H9 (cell line): ENCODE data around the gene CDX2. TPM values are rescaled to one million over a fixed set of nuclear protein-coding genes. Genes with fewer than 3 reads are reported as not detected.

Experiments used
- DNase-seq: peaks from one replicate; pipeline ENCODE4 v3.0.0-alpha.2; 2017
- H2AFZ ChIP-seq: one replicate; pipeline ENCODE4 v1.6.1; 2013; ENCODE audit warnings: mild to moderate bottlenecking, low read length, control low read depth, moderate library complexity
- H2AK5ac ChIP-seq: 2 replicates; pipeline ENCODE4 v1.6.1; 2013; ENCODE audit warnings: low read length, control low read depth, mixed read lengths; ENCODE audit not compliant: insufficient read length
- H2BK120ac ChIP-seq: one replicate; pipeline ENCODE4 v1.6.1; 2013; ENCODE audit warnings: low read depth, mild to moderate bottlenecking, low read length, control low read depth, inconsistent platforms; ENCODE audit not compliant: poor library complexity, severe bottlenecking
- H2BK12ac ChIP-seq: 2 replicates; pipeline ENCODE4 v1.6.1; 2013; ENCODE audit warnings: low read length, control low read depth, mixed read lengths, low read depth; ENCODE audit not compliant: insufficient read length
- H2BK15ac ChIP-seq: 2 replicates; pipeline ENCODE4 v1.6.1; 2013; ENCODE audit warnings: low read depth, low read length, control low read depth
- H2BK20ac ChIP-seq: one replicate; pipeline ENCODE4 v1.6.1; 2013; ENCODE audit warnings: low read depth, mild to moderate bottlenecking, low read length, control low read depth, inconsistent platforms; ENCODE audit not compliant: poor library complexity, severe bottlenecking
- H2BK5ac ChIP-seq: 2 replicates; pipeline ENCODE4 v1.6.1; 2013; ENCODE audit warnings: low read length, control low read depth, mixed read lengths; ENCODE audit not compliant: insufficient read length
- H3K14ac ChIP-seq: 2 replicates; pipeline ENCODE4 v1.6.1; 2013; ENCODE audit warnings: low read length, control low read depth; ENCODE audit not compliant: insufficient read depth
- H3K18ac ChIP-seq: 2 replicates; pipeline ENCODE4 v1.6.1; 2013; ENCODE audit warnings: low read depth, mild to moderate bottlenecking, mixed read lengths, low read length, control low read depth; ENCODE audit not compliant: insufficient read length
- H3K23ac ChIP-seq: 2 replicates; pipeline ENCODE4 v1.6.1; 2013; ENCODE audit warnings: low read length, control low read depth, mixed read lengths, low read depth; ENCODE audit not compliant: insufficient read length
- H3K23me2 ChIP-seq: 2 replicates; pipeline ENCODE4 v1.6.1; 2013; ENCODE audit warnings: low read depth, mild to moderate bottlenecking, mixed read lengths, low read length, control low read depth; ENCODE audit not compliant: insufficient read length, poor library complexity, severe bottlenecking
- H3K27ac ChIP-seq: 2 replicates; pipeline ENCODE4 v1.5.1; 2013; ENCODE audit warnings: low read length, control low read depth, mixed read lengths, low read depth; ENCODE audit not compliant: insufficient read length
- H3K27me3 ChIP-seq: 2 replicates; pipeline ENCODE4 v1.6.1; 2013; ENCODE audit warnings: low read length, control low read depth, inconsistent platforms; ENCODE audit not compliant: insufficient read depth
- H3K4ac ChIP-seq: 2 replicates; pipeline ENCODE4 v1.6.1; 2013; ENCODE audit warnings: low read depth, mild to moderate bottlenecking, control low read depth, inconsistent platforms, low read length, moderate library complexity
- H3K4me1 ChIP-seq: 2 replicates; pipeline ENCODE4 v1.6.1; 2013; ENCODE audit warnings: low read length, control low read depth, inconsistent platforms; ENCODE audit not compliant: insufficient read depth
- H3K4me2 ChIP-seq: 2 replicates; pipeline ENCODE4 v1.6.1; 2013; ENCODE audit warnings: low read length, control low read depth, mixed read lengths; ENCODE audit not compliant: insufficient read length, insufficient read depth
- H3K56ac ChIP-seq: 2 replicates; pipeline ENCODE4 v1.6.1; 2013; ENCODE audit warnings: low read depth, mild to moderate bottlenecking, mixed read lengths, low read length, control low read depth; ENCODE audit not compliant: insufficient read length
- H3K79me1 ChIP-seq: 2 replicates; pipeline ENCODE4 v1.6.1; 2013; ENCODE audit warnings: low read depth, mild to moderate bottlenecking, moderate library complexity, low read length, control low read depth, inconsistent platforms; ENCODE audit not compliant: insufficient read depth, poor library complexity, severe bottlenecking
- H3K79me2 ChIP-seq: 2 replicates; pipeline ENCODE4 v1.6.1; 2013; ENCODE audit warnings: low read length, control low read depth, inconsistent platforms; ENCODE audit not compliant: insufficient read depth
- H3K9ac ChIP-seq: 2 replicates; pipeline ENCODE4 v1.6.1; 2013; ENCODE audit warnings: low read length, control low read depth, mixed read lengths; ENCODE audit not compliant: insufficient read length; ENCODE audit errors: extremely low read depth
- H3K9me3 ChIP-seq: one replicate; pipeline ENCODE4 v1.6.1; 2013; ENCODE audit warnings: low read depth, low read length, inconsistent platforms; ENCODE audit not compliant: control insufficient read depth
- H3T11ph ChIP-seq: one replicate; pipeline ENCODE4 v1.6.1; 2013; ENCODE audit warnings: mild to moderate bottlenecking, low read length, control low read depth, inconsistent platforms
- H4K20me1 ChIP-seq: one replicate; pipeline ENCODE4 v1.6.1; 2013; ENCODE audit not compliant: control insufficient read depth, insufficient read length, insufficient read depth
- H4K5ac ChIP-seq: 2 replicates; pipeline ENCODE4 v1.6.1; 2013; ENCODE audit warnings: low read depth, mild to moderate bottlenecking, mixed read lengths, low read length, control low read depth; ENCODE audit not compliant: insufficient read length
- H4K8ac ChIP-seq: replicated peaks from 2 replicates; pipeline ENCODE4 v1.6.1; 2013; ENCODE audit warnings: low read length, control low read depth, mixed read lengths, low read depth; ENCODE audit not compliant: insufficient read length
- H4K91ac ChIP-seq: 2 replicates; pipeline ENCODE4 v1.6.1; 2013; ENCODE audit warnings: low read depth, mild to moderate bottlenecking, moderate library complexity, mixed read lengths, low read length, control low read depth; ENCODE audit not compliant: insufficient read length
- H3K27ac Mint-ChIP-seq, 3 experiments: 2 replicates in 2 of 3; 3 replicates in 1 of 3; pipeline ENCODE4 v1.8.0; 2020 to 2021; ENCODE audit warnings: mixed read lengths in 3 of 3, mild to moderate bottlenecking in 1 of 3, moderate library complexity in 1 of 3
- H3K27me3 Mint-ChIP-seq: 2 replicates; pipeline ENCODE4 v1.8.0; 2021; ENCODE audit warnings: low read depth, mild to moderate bottlenecking, moderate library complexity, mixed read lengths
- H3K36me3 Mint-ChIP-seq, 3 experiments: 2 replicates in 2 of 3; 3 replicates in 1 of 3; pipeline ENCODE4 v1.8.0; 2020 to 2021; ENCODE audit warnings: low read depth in 3 of 3, mixed read lengths in 3 of 3; ENCODE audit not compliant: insufficient read depth in 1 of 3
- H3K4me1 Mint-ChIP-seq, 2 experiments: 2 replicates each; pipeline ENCODE4 v1.8.0; 2020; ENCODE audit warnings: mixed read lengths in 2 of 2
- H3K4me3 Mint-ChIP-seq, 2 experiments: 2 replicates in 1 of 2; 3 replicates in 1 of 2; pipeline ENCODE4 v1.8.0; 2020 to 2021; ENCODE audit warnings: mild to moderate bottlenecking in 2 of 2, mixed read lengths in 2 of 2, moderate library complexity in 1 of 2
- H3K9me3 Mint-ChIP-seq, 2 experiments: 2 replicates in 1 of 2; 3 replicates in 1 of 2; pipeline ENCODE4 v1.8.0; 2020; ENCODE audit warnings: mild to moderate bottlenecking in 2 of 2, mixed read lengths in 2 of 2, moderate library complexity in 1 of 2
- WGBS: extraction: QIAGEN DNeasy Blood & Tissue Kit; methylation state at CpG from one replicate; pipeline ENCODE4 v1.1.7; 2013; ENCODE audit warnings: missing lambda C conversion rate, low lambda C conversion rate, mixed read lengths; ENCODE audit not compliant: insufficient read length; ENCODE audit errors: extremely low coverage; 5-methylcytosine and 5-hydroxymethylcytosine counted together
- total RNA-seq: library from RNA; stranded (reverse); gene quantifications from 2 replicates; pipeline ENCODE4 v1.2.1, GENCODE V29; 2021
- TF ChIP-seq, protein P1 (sequence below): fragments of 200-600 bp; sonication (generic); conservative IDR thresholded peaks from 3 replicates; pipeline ENCODE4 v1.8.0; 2021; ENCODE audit warnings: antibody characterized with exemption, mild to moderate bottlenecking

CDX2 gene
- total RNA-seq, 1 experiment from 2014 or later: not detected

DNA sequence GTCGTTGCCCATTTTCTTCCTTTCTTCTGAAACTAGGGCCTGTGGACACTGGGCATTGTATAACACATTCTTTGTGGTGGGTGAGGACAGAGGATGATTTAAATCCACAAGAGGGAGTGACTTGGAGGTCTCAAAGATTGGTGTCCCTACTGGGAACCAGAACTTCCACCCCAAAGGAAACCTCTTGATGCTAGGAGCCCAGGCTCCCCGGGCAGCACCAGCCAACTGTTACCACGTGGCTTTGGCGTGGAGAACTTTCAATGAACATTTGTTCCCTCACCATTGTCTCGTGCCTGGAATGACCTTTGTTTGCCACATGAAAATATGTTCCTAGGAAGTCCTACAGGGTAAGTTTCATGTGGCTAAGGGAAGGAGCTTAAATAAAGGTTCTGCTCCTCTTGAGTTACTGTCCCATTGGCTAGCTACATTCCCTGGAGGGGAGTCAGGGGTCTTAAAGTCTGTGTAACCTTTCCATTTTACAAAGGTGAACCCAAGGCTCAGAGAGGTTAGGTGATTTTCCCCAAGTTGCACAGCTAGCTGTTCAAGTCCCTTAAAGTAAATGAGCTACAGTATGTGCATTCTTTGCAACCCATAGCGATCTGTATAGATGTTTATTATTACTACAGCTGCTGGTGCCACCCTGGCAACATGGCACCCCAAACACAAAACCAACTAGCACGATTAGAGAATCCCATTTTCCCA is 5.0 kb upstream of the CDX2 start:
- Histone ChIP-seq H4K20me1 (no peaks in the 10 kb centered on the region), H3K27me3 (peaks cover 98% of the 10 kb centered on the region)
- peaks cover 26 to 34% of the 10 kb centered on the region in 2 experiments for H3K4me1 Mint-ChIP-seq

More for the DNA sequence above, 5.0 kb upstream of the CDX2 start:
- no peak overlapping the region for H3K27ac ChIP-seq
- no peak overlapping the region for H3K9ac ChIP-seq
- no peak overlapping the region for H3K23ac ChIP-seq
- H3K56ac ChIP-seq: no peak overlapping the region
- H4K8ac ChIP-seq: no peak overlapping the region
- peak overlapping the region in 2 of 3 experiments; percentile 23 to 55; a peak in 2 of 7 replicates for H3K27ac Mint-ChIP-seq
- no peak overlapping the region for H4K5ac ChIP-seq
- H3K36me3 Mint-ChIP-seq: no peaks in the 10 kb centered on the region
- no peak overlapping the region for H3K4me2 ChIP-seq
- DNase-seq: no peak
- H3T11ph ChIP-seq: no peak overlapping the region
- peaks cover 100% of the 10 kb centered on the region for H3K27me3 Mint-ChIP-seq
- peaks cover 7 to 22% of the 10 kb centered on the region in 2 experiments for H3K9me3 Mint-ChIP-seq
- no peak overlapping the region for H2BK120ac ChIP-seq
- H2BK5ac ChIP-seq: no peak overlapping the region
- H3K18ac ChIP-seq: no peak overlapping the region
- H4K91ac ChIP-seq: no peak overlapping the region
- TF ChIP-seq, protein P1, sequence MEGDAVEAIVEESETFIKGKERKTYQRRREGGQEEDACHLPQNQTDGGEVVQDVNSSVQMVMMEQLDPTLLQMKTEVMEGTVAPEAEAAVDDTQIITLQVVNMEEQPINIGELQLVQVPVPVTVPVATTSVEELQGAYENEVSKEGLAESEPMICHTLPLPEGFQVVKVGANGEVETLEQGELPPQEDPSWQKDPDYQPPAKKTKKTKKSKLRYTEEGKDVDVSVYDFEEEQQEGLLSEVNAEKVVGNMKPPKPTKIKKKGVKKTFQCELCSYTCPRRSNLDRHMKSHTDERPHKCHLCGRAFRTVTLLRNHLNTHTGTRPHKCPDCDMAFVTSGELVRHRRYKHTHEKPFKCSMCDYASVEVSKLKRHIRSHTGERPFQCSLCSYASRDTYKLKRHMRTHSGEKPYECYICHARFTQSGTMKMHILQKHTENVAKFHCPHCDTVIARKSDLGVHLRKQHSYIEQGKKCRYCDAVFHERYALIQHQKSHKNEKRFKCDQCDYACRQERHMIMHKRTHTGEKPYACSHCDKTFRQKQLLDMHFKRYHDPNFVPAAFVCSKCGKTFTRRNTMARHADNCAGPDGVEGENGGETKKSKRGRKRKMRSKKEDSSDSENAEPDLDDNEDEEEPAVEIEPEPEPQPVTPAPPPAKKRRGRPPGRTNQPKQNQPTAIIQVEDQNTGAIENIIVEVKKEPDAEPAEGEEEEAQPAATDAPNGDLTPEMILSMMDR: no peak
- peaks cover 9% of the 10 kb centered on the region for H3K4me1 ChIP-seq
- H2AK5ac ChIP-seq: no peak overlapping the region
- no peak overlapping the region for H2BK15ac ChIP-seq
- no peak overlapping the region for H2AFZ ChIP-seq
- H3K79me1 ChIP-seq: no peaks in the 10 kb centered on the region
- H2BK20ac ChIP-seq: no peak overlapping the region
- WGBS: no CpG with 5 or more reads among the region's 7 CpGs
- H3K4ac ChIP-seq: no peak overlapping the region
- H3K9me3 ChIP-seq: no peaks in the 10 kb centered on the region
- H2BK12ac ChIP-seq: no peak overlapping the region
- no peak overlapping the region for H3K4me3 Mint-ChIP-seq
- no peaks in the 10 kb centered on the region for H3K79me2 ChIP-seq
- H3K14ac ChIP-seq: no peak overlapping the region
- no peaks in the 10 kb centered on the region for H3K23me2 ChIP-seq
